A549 (cell line): ENCODE results near the gene IFT25. TPM values are rescaled to one million over a fixed set of nuclear protein-coding genes. Genes with fewer than 3 reads are reported as not detected.

ENCODE experiments used
- ATAC-seq, 2 experiments: fragments of 200-7000 bp in 1 of 2; fragments of >200 bp in 1 of 2; cut with Nextera tagmentation in 1 of 2; cut with Tn5 transposase in 1 of 2; 3 replicates each; pipeline versions ENCODE4 v1.8.0 to v1.9.1; 2018 to 2020; ENCODE audit warnings: mild to moderate bottlenecking in 1 of 2, moderate library complexity in 1 of 2
- CTCF ChIA-PET: fragments of 300-600 bp; sonication (Branson Sonifier 250); formaldehyde crosslinking; extraction: SDS; loops from one replicate; lab custom pipeline; 2021; ENCODE audit warnings: antibody characterized with exemption, inconsistent platforms; lab: Yijun Ruan, JAX
- POLR2A ChIA-PET: fragments of 350-600 bp; formaldehyde crosslinking; extraction: SDS; loops from one replicate; lab custom pipeline; 2021; ENCODE audit warnings: antibody characterized with exemption, inconsistent platforms; lab: Yijun Ruan, JAX
- DNase-seq, 2 experiments: peaks; one replicate each; pipeline versions ENCODE4 v3.0.0 to v3.0.0-alpha.2; 2011 to 2016; ENCODE audit warnings: low read depth in 1 of 2, low spot score in 1 of 2
- FAIRE-seq: peaks from 2 replicates; lab custom pipeline; 2011; peaks lifted over from hg19 to GRCh38; lab: Jason Lieb, UNC
- H3K27ac ChIP-seq, 2 experiments: fragments of >200 bp; sonication (Bioruptor Twin); formaldehyde crosslinking; 3 replicates each; pipeline ENCODE4 v1.5.1; 2016 to 2017
- H3K4me1 ChIP-seq: fragments of >200 bp; sonication (Bioruptor Twin); formaldehyde crosslinking; 3 replicates; pipeline ENCODE4 v1.6.1; 2016
- H3K4me2 ChIP-seq: fragments of >200 bp; sonication (Bioruptor Twin); formaldehyde crosslinking; 3 replicates; pipeline ENCODE4 v1.6.1; 2016
- H3K4me3 ChIP-seq: fragments of >200 bp; sonication (Bioruptor Twin); formaldehyde crosslinking; 3 replicates; pipeline ENCODE4 v1.5.1; 2016
- H3K9me3 ChIP-seq: fragments of >200 bp; sonication (Bioruptor Twin); formaldehyde crosslinking; 3 replicates; pipeline ENCODE4 v1.6.1; 2016
- ATOH8 ChIP-seq: fragments of 250-450 bp; sonication (Bioruptor Pico); IDR thresholded peaks from 2 replicates; pipeline ENCODE4 v1.5.0; 2020; ENCODE audit warnings: low read depth, mild to moderate bottlenecking, moderate library complexity
- BCL3 ChIP-seq: fragments of >200 bp; sonication (Bioruptor Twin); formaldehyde crosslinking; IDR thresholded peaks from 3 replicates; pipeline ENCODE4 v1.6.1; 2016
- BHLHE40 ChIP-seq: IDR thresholded peaks from 2 replicates; pipeline ENCODE4 v1.6.1; 2012; ENCODE audit warnings: low read depth, low read length, inconsistent platforms
- CEBPB ChIP-seq, 2 experiments: fragments of >200 bp in 1 of 2; sonication (Bioruptor Twin) in 1 of 2; formaldehyde crosslinking in 1 of 2; IDR thresholded peaks; 2 replicates each; pipeline ENCODE4 v1.6.1; 2012 to 2016
- CHD2 ChIP-seq: fragments of 150-350 bp; IDR thresholded peaks from 2 replicates; pipeline ENCODE4 v1.6.1; 2014; ENCODE audit warnings: low read length; ENCODE audit not compliant: partially characterized antibody
- CTCF ChIP-seq: fragments of >200 bp; sonication (Bioruptor Twin); formaldehyde crosslinking; IDR thresholded peaks from 3 replicates; pipeline ENCODE4 v1.5.1; 2016
- E2F6 ChIP-seq: IDR thresholded peaks from 2 replicates; pipeline ENCODE4 v1.6.1; 2012; ENCODE audit warnings: low read depth, borderline replicate concordance
- ELK1 ChIP-seq: fragments of 150-350 bp; IDR thresholded peaks from 2 replicates; pipeline ENCODE4 v1.6.1; 2014; ENCODE audit warnings: low read depth, mild to moderate bottlenecking, low read length
- ESRRA ChIP-seq: fragments of 150-350 bp; IDR thresholded peaks from 2 replicates; pipeline ENCODE4 v1.6.1; 2014; ENCODE audit warnings: mild to moderate bottlenecking, low read length, borderline replicate concordance
- FOSB ChIP-seq: fragments of 250-450 bp; sonication (Bioruptor Pico); IDR thresholded peaks from 2 replicates; pipeline ENCODE4 v1.5.0; 2020; ENCODE audit warnings: mild to moderate bottlenecking, moderate library complexity
- GATA3 ChIP-seq: IDR thresholded peaks from 2 replicates; pipeline ENCODE4 v1.6.1; 2012; ENCODE audit warnings: borderline replicate concordance
- HES2 ChIP-seq: fragments of >200 bp; sonication (Bioruptor Twin); formaldehyde crosslinking; IDR thresholded peaks from 2 replicates; pipeline ENCODE4 v1.6.1; 2016
- HEYL ChIP-seq: fragments of 250-450 bp; sonication (Bioruptor Pico); IDR thresholded peaks from 2 replicates; pipeline ENCODE4 v1.8.0; 2021; ENCODE audit warnings: mild to moderate bottlenecking, moderate library complexity
- HMGXB4 ChIP-seq: fragments of 250-450 bp; sonication (Bioruptor Pico); IDR thresholded peaks from 2 replicates; pipeline ENCODE4 v1.5.0; 2021; ENCODE audit warnings: mild to moderate bottlenecking, moderate library complexity, borderline replicate concordance
- HOXA7 ChIP-seq: fragments of 250-450 bp; sonication (Bioruptor Pico); IDR thresholded peaks from 2 replicates; pipeline ENCODE4 v1.5.0; 2020; ENCODE audit warnings: mild to moderate bottlenecking, moderate library complexity
- JUN ChIP-seq, 2 experiments: fragments of >200 bp; sonication (Bioruptor Twin); formaldehyde crosslinking; IDR thresholded peaks; 2 replicates in 1 of 2; 3 replicates in 1 of 2; pipeline ENCODE4 v1.6.1; 2016 to 2017
- JUNB ChIP-seq: fragments of >200 bp; sonication (Bioruptor Twin); formaldehyde crosslinking; IDR thresholded peaks from 2 replicates; pipeline ENCODE4 v1.6.1; 2016
- KDM5A ChIP-seq: fragments of 200-600 bp; sonication (generic); IDR thresholded peaks from 2 replicates; pipeline ENCODE4 v1.6.1; 2016; ENCODE audit warnings: antibody characterized with exemption, mild to moderate bottlenecking
- NFE2L2 ChIP-seq: fragments of 150-350 bp; conservative IDR thresholded peaks from 2 replicates; pipeline ENCODE4 v1.6.1; 2014; ENCODE audit warnings: low read length
- NR3C1 ChIP-seq: fragments of >200 bp; sonication (Bioruptor Twin); formaldehyde crosslinking; IDR thresholded peaks from 3 replicates; pipeline ENCODE4 v1.6.1; 2017
- PBX3 ChIP-seq: IDR thresholded peaks from 2 replicates; pipeline ENCODE4 v1.6.1; 2012
- POLR2A ChIP-seq: IDR thresholded peaks from 2 replicates; pipeline ENCODE4 v1.6.1; 2012; ENCODE audit warnings: mild to moderate bottlenecking, low read length
- RCOR1 ChIP-seq: fragments of 150-350 bp; IDR thresholded peaks from 2 replicates; pipeline ENCODE4 v1.6.1; 2014; ENCODE audit warnings: antibody characterized with exemption, low read length, low read depth
- RFX5 ChIP-seq: fragments of 450-650 bp; IDR thresholded peaks from 2 replicates; pipeline ENCODE4 v1.7.1; 2014; ENCODE audit warnings: antibody characterized with exemption, mild to moderate bottlenecking, moderate library complexity
- RNF2 ChIP-seq: fragments of 200-600 bp; sonication (generic); IDR thresholded peaks from 2 replicates; pipeline ENCODE4 v1.6.1; 2016; ENCODE audit warnings: low read depth, mild to moderate bottlenecking, antibody characterized with exemption, moderate library complexity, borderline replicate concordance
- SMC3 ChIP-seq: fragments of >200 bp; sonication (Bioruptor Twin); formaldehyde crosslinking; IDR thresholded peaks from 3 replicates; pipeline ENCODE4 v1.6.1; 2018; ENCODE audit warnings: inconsistent platforms
- SREBF2 ChIP-seq: fragments of 450-650 bp; IDR thresholded peaks from 2 replicates; pipeline ENCODE4 v1.6.1; 2014; ENCODE audit warnings: mild to moderate bottlenecking, moderate library complexity
- TP53 ChIP-seq: fragments of 250-450 bp; sonication (Bioruptor Pico); IDR thresholded peaks from 2 replicates; pipeline ENCODE4 v1.5.0; 2021; ENCODE audit warnings: mild to moderate bottlenecking, moderate library complexity
- ZFP36 ChIP-seq: fragments of 450-650 bp; IDR thresholded peaks from 2 replicates; pipeline ENCODE4 v1.6.1; 2014; ENCODE audit warnings: borderline replicate concordance; ENCODE audit not compliant: partially characterized antibody
- ZNF302 ChIP-seq: fragments of 250-450 bp; sonication (Bioruptor Pico); IDR thresholded peaks from 2 replicates; pipeline ENCODE4 v1.9.0; 2021; ENCODE audit warnings: inconsistent platforms, mild to moderate bottlenecking, moderate library complexity
- WGBS: methylation state at CpG from one replicate; pipeline ENCODE4 v1.1.6; 2017; ENCODE audit errors: missing lambda C conversion rate; 5-methylcytosine and 5-hydroxymethylcytosine counted together
- polyA plus RNA-seq, 4 experiments: library from polyadenylated mRNA; depleted of rRNA in 3 of 4; stranded (reverse); fragments of >200 nt; fragmentation: RNase III in 1 of 4; extraction: RNeasy Plus Mini Kit Qiagen cat#74134 plus additional on column Dnase treatment in 1 of 4; gene quantifications; 2 replicates in 3 of 4; 3 replicates in 1 of 4; pipeline ENCODE4 v1.2.3, GENCODE V29; 2011 to 2017

Gene IFT25
- polyA plus RNA-seq, 2 of the 4 experiments (the other 2 are of a cell fraction): 39.0 to 49.4 TPM

- Histone ChIP-seq H3K9me3 (no peaks in the 10 kb centered on the region), H3K4me1 (no peaks in the 10 kb centered on the region), H3K4me3 (no peak overlapping the region), H3K27ac (no peak overlapping the region), H3K4me2 (no peak overlapping the region)
- CTCF ChIA-PET: interaction anchor here (0.6 kb wide), 1 partner anchor 78 kb away, joined by 3 read pairs; no protein-coding TSS in a partner anchor
- no peak for ATAC-seq
- no peak for DNase-seq
- WGBS: 88% methylated on average over 5 of the region's 5 CpGs
- TF ChIP-seq TP53 (CRISPR knock-in tag): no peak
- TF ChIP-seq E2F6: no peak
- TF ChIP-seq BHLHE40: no peak
- no peak for TF ChIP-seq SMC3
- no peak for TF ChIP-seq ATOH8 (CRISPR knock-in tag)
- no peak for TF ChIP-seq NFE2L2
- TF ChIP-seq KDM5A: no peak
- TF ChIP-seq RNF2: no peak
- TF ChIP-seq SREBF2: no peak
- no peak for TF ChIP-seq GATA3
- no peak for TF ChIP-seq ZFP36
- TF ChIP-seq RFX5: no peak
- TF ChIP-seq HES2: no peak
- no peak for TF ChIP-seq HEYL (CRISPR knock-in tag)
- TF ChIP-seq RCOR1: no peak
- TF ChIP-seq FOSB: no peak
- TF ChIP-seq CTCF: no peak
- TF ChIP-seq POLR2A: no peak
- no peak for FAIRE-seq
- POLR2A ChIA-PET: no interaction called here
Observed at GRCh38 chr1:53918343-53918742, 27.2 kb downstream of the IFT25 start.

- DNase-seq (no peak), ATAC-seq (no peak), FAIRE-seq (no peak)
- WGBS: 89% methylated on average over 5 of the region's 5 CpGs
- ChIA-PET CTCF (interaction anchor here (0.9 kb wide), 1 partner anchor 53 kb away, joined by 3 read pairs; no protein-coding TSS in a partner anchor), POLR2A (no interaction called here)
- Histone ChIP-seq H3K4me3 (no peak overlapping the region), H3K4me2 (no peak overlapping the region), H3K4me1 (peaks cover 5% of the 10 kb centered on the region; the same call in 1 of the 3 replicates), H3K9me3 (no peaks in the 10 kb centered on the region), H3K27ac (no peak overlapping the region)
- TF ChIP-seq ZFP36 (no peak), ELK1 (no peak), JUN (IDR thresholded peaks at IDR 0.05) (no peak), PBX3 (no peak), TP53 (CRISPR knock-in tag) (no peak), HEYL (CRISPR knock-in tag) (no peak), NR3C1 (no peak), ZNF302 (no peak), HOXA7 (CRISPR knock-in tag) (no peak), ESRRA (no peak), JUNB (no peak), CEBPB (IDR thresholded peaks at IDR 0.05) (no peak), HMGXB4 (CRISPR knock-in tag) (no peak), SREBF2 (no peak), CHD2 (no peak), BCL3 (no peak)
Observed at GRCh38 chr1:53913352-53914033, 32.0 kb downstream of the IFT25 start.
